GM12875 (cell line): ENCODE results near the gene MPP1.

Source experiments
- H3K4me3 ChIP-seq: one replicate; pipeline ENCODE4 v1.5.1; 2011; ENCODE audit warnings: low read depth, low read length, control low read depth
- TF ChIP-seq, protein P1 (sequence below): IDR thresholded peaks from 2 replicates; pipeline ENCODE4 v1.5.1; 2011; ENCODE audit warnings: low read depth, mild to moderate bottlenecking, control low read depth, inconsistent platforms, low read length, moderate library complexity, borderline replicate concordance; ENCODE audit not compliant: insufficient read depth

The MPP1 gene

DNA sequence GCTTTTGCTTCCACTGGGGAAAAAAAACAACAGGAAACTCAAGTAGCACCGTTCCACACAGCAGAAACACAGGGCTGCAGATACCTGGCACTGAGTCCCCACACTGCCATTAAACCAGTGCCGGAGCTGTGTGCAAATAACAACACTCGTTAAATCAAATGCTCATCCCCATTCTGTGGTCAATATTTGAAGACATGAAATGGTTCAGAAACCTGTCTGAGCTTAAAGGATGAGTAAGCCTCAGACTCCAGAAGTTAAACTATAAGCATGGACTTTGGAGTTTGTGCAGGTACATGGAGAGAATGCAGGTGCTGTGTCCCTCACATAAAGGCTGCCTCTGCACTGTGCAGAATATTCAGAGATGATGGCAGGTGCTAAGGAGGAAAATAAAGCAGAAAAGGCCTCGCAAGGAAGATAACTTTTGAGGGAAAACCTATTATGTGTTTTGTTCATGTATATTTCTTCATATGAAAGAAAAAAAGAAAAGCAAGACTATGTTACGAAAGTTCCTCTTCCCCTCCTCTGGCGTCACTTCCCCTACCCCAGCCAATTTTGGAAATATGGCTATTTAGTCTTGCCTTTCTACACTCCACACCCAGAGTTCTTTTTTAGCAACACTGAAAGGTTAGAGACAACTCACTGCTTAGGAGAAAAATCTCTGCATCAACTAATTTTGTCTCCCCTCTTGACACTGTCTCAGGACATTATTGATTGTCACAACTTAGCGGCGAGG lies 4.6 kb downstream of the MPP1 start:
- TF ChIP-seq, protein P1, sequence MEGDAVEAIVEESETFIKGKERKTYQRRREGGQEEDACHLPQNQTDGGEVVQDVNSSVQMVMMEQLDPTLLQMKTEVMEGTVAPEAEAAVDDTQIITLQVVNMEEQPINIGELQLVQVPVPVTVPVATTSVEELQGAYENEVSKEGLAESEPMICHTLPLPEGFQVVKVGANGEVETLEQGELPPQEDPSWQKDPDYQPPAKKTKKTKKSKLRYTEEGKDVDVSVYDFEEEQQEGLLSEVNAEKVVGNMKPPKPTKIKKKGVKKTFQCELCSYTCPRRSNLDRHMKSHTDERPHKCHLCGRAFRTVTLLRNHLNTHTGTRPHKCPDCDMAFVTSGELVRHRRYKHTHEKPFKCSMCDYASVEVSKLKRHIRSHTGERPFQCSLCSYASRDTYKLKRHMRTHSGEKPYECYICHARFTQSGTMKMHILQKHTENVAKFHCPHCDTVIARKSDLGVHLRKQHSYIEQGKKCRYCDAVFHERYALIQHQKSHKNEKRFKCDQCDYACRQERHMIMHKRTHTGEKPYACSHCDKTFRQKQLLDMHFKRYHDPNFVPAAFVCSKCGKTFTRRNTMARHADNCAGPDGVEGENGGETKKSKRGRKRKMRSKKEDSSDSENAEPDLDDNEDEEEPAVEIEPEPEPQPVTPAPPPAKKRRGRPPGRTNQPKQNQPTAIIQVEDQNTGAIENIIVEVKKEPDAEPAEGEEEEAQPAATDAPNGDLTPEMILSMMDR = no peak
- no peak overlapping the region for H3K4me3 ChIP-seq

DNA sequence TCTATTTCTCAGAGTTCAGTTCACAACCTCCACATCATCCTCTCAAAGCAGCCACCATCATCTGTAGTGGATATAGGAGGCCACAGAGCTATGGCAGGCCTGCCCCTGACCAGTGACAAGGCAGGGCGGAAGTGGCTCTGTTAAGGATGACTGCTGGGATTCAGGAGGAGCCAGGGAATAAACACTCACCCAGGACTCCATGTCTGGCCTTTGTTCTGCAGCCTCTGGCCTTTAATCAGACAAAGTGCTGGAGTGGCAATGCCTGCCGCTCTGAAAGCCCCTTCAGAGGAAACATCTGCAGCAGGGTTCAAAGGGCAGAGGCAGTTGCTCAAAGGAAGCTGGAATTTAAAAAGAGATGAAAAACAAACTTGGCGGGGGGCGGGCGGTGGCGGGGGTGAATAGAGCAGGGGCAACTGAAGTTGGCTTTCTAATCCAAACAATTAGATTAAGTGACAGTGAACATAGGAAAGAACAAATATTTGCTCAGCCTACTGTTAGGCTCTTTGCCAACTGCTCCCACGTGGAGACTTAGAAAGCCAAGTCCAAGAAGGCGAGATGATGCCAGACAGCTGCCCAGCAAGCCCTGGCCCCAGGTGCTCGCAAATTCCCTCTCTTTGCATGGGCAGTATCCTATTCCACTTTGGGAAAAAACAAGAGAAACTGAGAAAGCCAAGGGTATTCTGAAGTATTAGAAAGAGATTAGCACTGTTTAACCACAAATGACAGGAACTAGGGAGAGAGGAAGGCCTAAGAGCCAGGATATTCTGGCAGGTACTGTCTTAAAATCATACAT lies 5.5 kb downstream of the MPP1 start:
- TF ChIP-seq, protein P1 = no peak
- no peak overlapping the region for H3K4me3 ChIP-seq

DNA sequence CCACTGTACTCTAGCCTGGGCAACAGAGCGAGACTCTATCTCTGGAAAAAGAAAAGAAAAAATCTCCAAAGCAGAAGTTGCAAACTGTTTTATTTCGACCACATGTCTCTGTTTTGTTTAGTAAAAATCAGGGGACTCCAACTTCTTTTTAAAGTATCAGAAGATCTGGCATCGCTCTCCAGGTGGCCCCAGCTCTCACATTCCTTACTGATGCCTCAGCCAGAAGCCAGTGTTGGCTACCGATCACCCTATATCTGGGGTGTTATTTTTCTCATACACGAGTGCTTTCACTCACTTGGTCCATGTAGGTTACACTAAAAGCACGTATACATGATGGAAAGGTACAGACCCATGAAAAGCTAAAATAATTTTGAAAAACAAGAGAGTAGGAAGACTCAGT lies 8.3 kb downstream of the MPP1 start:
- TF ChIP-seq, protein P1 = no peak
- H3K4me3 ChIP-seq = no peak overlapping the region

DNA sequence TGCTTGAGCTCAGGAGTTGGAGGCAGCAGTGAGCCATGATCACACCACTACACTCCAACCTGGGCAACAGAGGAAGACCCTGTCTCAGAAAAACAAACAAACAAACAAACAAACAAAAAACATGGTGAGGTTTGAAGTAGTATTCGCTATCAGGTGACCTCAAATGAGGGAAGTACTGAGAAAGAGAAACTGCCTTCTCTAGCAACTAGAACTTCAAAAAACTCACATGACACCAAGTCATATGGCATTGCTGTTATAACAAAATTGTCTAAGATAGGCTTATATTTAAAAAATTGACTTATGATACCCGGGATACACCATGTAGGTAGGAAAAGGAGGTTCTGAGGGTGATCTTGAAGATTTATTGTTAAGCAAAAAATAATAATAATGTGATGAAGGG lies 10.3 kb downstream of the MPP1 start:
- TF ChIP-seq, protein P1 = no peak
- H3K4me3 ChIP-seq = no peak overlapping the region

DNA sequence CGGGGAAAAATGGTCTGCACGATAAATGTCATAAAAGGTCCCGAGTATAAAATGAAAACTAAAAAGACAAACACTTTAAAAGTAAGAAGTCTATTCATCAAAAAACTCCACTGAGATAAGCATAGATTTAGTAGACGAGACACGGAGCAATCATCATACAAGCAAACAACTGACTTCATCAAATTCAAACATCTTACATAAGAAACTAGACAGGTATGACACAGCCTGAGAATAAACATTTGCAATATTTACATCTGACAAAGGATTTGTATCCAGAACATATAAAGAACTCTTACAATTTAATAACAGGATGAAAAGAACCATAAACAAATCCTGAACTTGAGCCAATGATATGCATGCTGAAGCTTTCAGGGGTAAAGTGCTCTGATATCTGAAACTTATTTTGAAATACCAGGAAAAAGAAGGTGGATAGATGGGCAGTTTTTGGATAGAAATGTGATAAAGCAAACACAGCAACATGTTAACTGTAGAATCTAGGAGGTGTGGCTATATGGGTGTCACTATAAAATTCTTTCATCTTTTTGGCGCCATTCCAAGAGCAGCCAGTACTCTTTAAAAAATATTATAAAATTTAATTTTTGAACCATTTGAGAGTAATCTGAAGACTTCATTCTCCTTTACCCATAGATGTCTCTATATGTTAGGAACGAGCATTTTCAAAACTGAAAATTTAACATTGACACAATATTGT lies 12.0 kb downstream of the MPP1 start:
- TF ChIP-seq, protein P1 = no peak
- no peak overlapping the region for H3K4me3 ChIP-seq

DNA sequence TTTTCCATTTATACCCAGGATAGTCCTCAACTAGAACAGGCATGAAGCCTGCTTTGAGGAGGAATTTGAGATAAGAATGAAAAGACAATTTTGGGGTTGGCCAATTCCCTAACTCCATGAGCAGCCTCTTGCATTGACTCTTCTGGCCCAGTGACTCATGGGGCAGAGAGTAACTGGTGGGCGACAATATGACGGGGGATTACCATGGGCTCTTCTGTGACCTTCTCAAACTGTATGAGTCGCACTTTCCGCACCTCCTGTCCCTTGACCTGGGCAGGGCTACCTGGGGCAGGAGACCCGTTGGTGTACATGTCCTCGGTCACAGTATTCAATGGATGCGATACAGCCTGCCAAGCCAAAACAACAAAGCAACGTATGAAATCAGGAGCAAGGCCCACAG lies 13.3 kb downstream of the MPP1 start:
- TF ChIP-seq, protein P1 = no peak

More for the DNA sequence above, 13.3 kb downstream of the MPP1 start:
- H3K4me3 ChIP-seq = no peak overlapping the region
